Fibroblast of lung (primary cell): ENCODE results near the gene PSMC5. TPM values are rescaled to one million over a fixed set of nuclear protein-coding genes. Genes with fewer than 3 reads are reported as not detected.

Experiments
- DNase-seq, 2 donors: peaks; one replicate each; pipeline versions ENCODE4 v3.0.0 to v3.0.0-alpha.2; 2010; ENCODE audit warnings: low read depth in 2 of 2
- H2AFZ ChIP-seq: 2 replicates; pipeline ENCODE4 v1.5.1; 2012; ENCODE audit warnings: low read length, control low read depth, inconsistent platforms
- H3K27ac ChIP-seq: 2 replicates; pipeline ENCODE4 v1.5.1; 2011; ENCODE audit warnings: low read length, control low read depth; ENCODE audit not compliant: insufficient read depth
- H3K27me3 ChIP-seq: 2 replicates; pipeline ENCODE4 v1.5.1; 2011; ENCODE audit warnings: mild to moderate bottlenecking, low read length; ENCODE audit not compliant: control insufficient read depth, insufficient read depth
- H3K36me3 ChIP-seq: 2 replicates; pipeline ENCODE4 v1.5.1; 2011; ENCODE audit warnings: low read length; ENCODE audit not compliant: control insufficient read depth, insufficient read depth
- H3K4me1 ChIP-seq: 2 replicates; pipeline ENCODE4 v1.5.1; 2011; ENCODE audit warnings: low read length; ENCODE audit not compliant: control insufficient read depth, insufficient read depth; ENCODE audit errors: extremely low read depth
- H3K4me2 ChIP-seq: 2 replicates; pipeline ENCODE4 v1.5.1; 2011; ENCODE audit warnings: low read length, control low read depth; ENCODE audit not compliant: insufficient read depth; ENCODE audit errors: extremely low read depth
- H3K4me3 ChIP-seq, 4 experiments: fragments of 200-600 bp in 1 of 4; sonication (generic) in 1 of 4; replicated peaks in 1 of 4; 2 replicates each; pipeline ENCODE4 v1.5.1; 2011 to 2016; ENCODE audit warnings: low read length in 4 of 4, low read depth in 3 of 4, mild to moderate bottlenecking in 3 of 4, control low read depth in 2 of 4, inconsistent platforms in 1 of 4, mixed read lengths in 1 of 4; ENCODE audit not compliant: insufficient read depth in 1 of 4; ENCODE audit errors: control extremely low read depth in 1 of 4
- H3K79me2 ChIP-seq: 2 replicates; pipeline ENCODE4 v1.5.1; 2012; ENCODE audit warnings: mild to moderate bottlenecking, low read length, inconsistent platforms; ENCODE audit not compliant: control insufficient read depth, insufficient read depth
- H3K9ac ChIP-seq: 2 replicates; pipeline ENCODE4 v1.5.1; 2011; ENCODE audit warnings: mild to moderate bottlenecking, low read length, control low read depth; ENCODE audit not compliant: insufficient read depth
- H3K9me3 ChIP-seq: 2 replicates; pipeline ENCODE4 v1.5.1; 2012; ENCODE audit warnings: low read depth, low read length; ENCODE audit not compliant: control insufficient read depth, insufficient read depth
- H4K20me1 ChIP-seq: 2 replicates; pipeline ENCODE4 v1.5.1; 2011; ENCODE audit warnings: low read length; ENCODE audit not compliant: control insufficient read depth, insufficient read depth; ENCODE audit errors: extremely low read depth
- CTCF ChIP-seq, 2 donors: IDR thresholded peaks in 1 of 2; conservative IDR thresholded peaks in 1 of 2; 1 replicate in 1 of 2; 2 replicates in 1 of 2; pipeline ENCODE4 v1.5.1; 2011 to 2012; ENCODE audit warnings: low read length in 2 of 2, control low read depth in 1 of 2, inconsistent platforms in 1 of 2, low read depth in 1 of 2, mild to moderate bottlenecking in 1 of 2
- EZH2 ChIP-seq: IDR thresholded peaks from 2 replicates; pipeline ENCODE4 v1.5.1; 2012; ENCODE audit warnings: low read length, control low read depth, mild to moderate bottlenecking; ENCODE audit errors: missing control alignments
- polyA plus RNA-seq, 2 donors: library from polyadenylated mRNA; depleted of rRNA in 1 of 2; stranded (reverse) in 1 of 2; unstranded in 1 of 2; fragments of >200 nt; gene quantifications; 2 replicates each; pipeline ENCODE4 v1.2.1, GENCODE V29; 2011 to 2012; ENCODE audit warnings: missing spikeins in 1 of 2
- total RNA-seq: library from RNA; depleted of rRNA; stranded (reverse); fragments of >200 nt; gene quantifications from 2 replicates; pipeline ENCODE4 v1.2.1, GENCODE V29; 2014

Gene PSMC5
- total and polyA plus RNA-seq, 2 donors (not counting 1 experiment from before 2014, with no cell fraction given): 66.9 to 216 TPM

DNA sequence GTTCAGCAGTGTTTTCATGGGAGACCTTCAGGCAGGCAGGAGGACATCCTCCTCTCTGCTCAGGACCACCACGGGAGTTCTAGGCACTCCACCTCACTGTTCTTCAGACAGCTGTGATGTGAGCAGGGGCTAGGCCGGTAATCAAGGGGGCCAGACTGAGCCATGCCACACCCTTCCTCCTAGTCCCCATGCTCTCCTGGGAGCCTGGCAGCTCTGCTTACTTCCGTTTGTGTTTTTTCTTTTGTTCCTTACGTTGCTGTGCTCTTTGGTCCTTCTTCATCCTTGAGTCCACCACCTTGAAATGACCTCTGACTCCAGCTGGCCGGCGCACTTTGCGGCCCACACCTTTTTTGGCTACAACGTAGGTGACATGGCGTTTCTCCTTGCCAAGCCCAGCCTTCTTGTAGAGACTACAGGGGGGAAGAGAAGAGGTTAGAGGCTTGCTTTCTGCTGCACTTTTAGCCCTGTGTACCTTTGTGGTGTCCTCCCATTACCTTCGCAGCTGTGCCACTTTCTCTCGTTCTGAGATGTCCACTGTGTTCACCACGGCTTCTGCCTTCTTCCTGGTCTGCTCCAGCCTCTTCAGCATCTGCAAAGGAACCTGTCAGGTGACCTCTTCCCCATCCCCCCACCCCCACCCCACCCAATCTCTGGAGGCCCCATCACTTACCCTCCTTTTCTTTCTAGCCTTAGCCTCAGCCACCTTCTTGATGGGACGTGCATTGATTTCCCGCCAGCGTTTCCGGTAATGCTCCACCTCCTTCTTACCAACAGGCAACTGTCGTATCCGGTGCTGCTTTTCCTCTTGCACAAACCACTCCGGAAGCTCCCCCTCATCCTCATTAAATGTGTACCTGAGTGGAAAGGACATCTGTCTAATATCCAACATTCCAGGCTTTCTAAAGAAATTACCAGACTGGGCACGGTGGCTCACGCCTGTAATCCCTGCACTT lies 7.4 kb upstream of the PSMC5 start:
- H3K27me3 ChIP-seq: no peaks in the 10 kb centered on the region
- H3K9me3 ChIP-seq: no peaks in the 10 kb centered on the region
- DNase-seq: no peak
- H3K36me3 ChIP-seq: peaks cover 51% of the 10 kb centered on the region
- no peak overlapping the region for H3K4me2 ChIP-seq
- no peaks in the 10 kb centered on the region for H3K4me1 ChIP-seq
- no peak overlapping the region for H3K27ac ChIP-seq
- TF ChIP-seq EZH2: no peak
- no peak for TF ChIP-seq CTCF (conservative IDR thresholded peaks at IDR 0.05 in 1 of 2, IDR thresholded peaks at IDR 0.05 in 1 of 2; ENCODE audit: low read depth in 1 of 2, low read length in 2 of 2)
- no peak overlapping the region for H3K9ac ChIP-seq
- H2AFZ ChIP-seq: no peak overlapping the region
- no peaks in the 10 kb centered on the region for H4K20me1 ChIP-seq
- no peak overlapping the region for H3K4me3 ChIP-seq
- H3K79me2 ChIP-seq: peaks cover 9% of the 10 kb centered on the region

GRCh38 chr17:63820963-63821561 lies 6.2 kb upstream of the PSMC5 start:
- Histone ChIP-seq H3K9ac (no peak overlapping the region), H2AFZ (no peak overlapping the region), H3K9me3 (no peaks in the 10 kb centered on the region), H3K27ac (no peak overlapping the region), H3K4me3 (no peak overlapping the region), H3K36me3 (peaks cover 52% of the 10 kb centered on the region), H3K79me2 (peaks cover 21% of the 10 kb centered on the region), H4K20me1 (no peaks in the 10 kb centered on the region), H3K4me1 (peaks cover 5% of the 10 kb centered on the region), H3K4me2 (no peak overlapping the region), H3K27me3 (no peaks in the 10 kb centered on the region)
- no peak for DNase-seq
- TF ChIP-seq CTCF (conservative IDR thresholded peaks at IDR 0.05 in 1 of 2, IDR thresholded peaks at IDR 0.05 in 1 of 2; ENCODE audit: low read depth in 1 of 2, low read length in 2 of 2): no peak
- TF ChIP-seq EZH2: no peak

DNA sequence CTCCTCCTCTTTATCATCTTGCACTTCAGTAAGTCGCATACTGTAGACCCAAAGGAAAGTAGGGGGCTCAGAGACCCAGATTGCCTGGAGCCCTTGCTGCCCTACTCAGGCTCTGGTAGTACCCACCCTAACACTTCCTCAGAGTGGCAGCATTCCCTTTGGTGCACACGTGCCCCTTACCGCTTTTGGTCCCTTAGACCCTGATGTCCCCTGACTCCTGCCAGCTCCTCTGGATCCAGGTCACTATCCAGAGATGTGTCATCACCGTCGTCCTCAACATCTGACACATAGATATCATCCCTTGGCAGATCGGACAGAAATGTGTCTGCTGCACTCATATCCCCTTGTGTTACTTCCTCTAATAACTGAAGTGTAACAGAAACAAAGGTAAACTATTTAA lies 5.4 kb upstream of the PSMC5 start:
- no peaks in the 10 kb centered on the region for H4K20me1 ChIP-seq
- H2AFZ ChIP-seq: no peak overlapping the region
- TF ChIP-seq EZH2: no peak
- no peak for TF ChIP-seq CTCF (conservative IDR thresholded peaks at IDR 0.05 in 1 of 2, IDR thresholded peaks at IDR 0.05 in 1 of 2; ENCODE audit: low read depth in 1 of 2, low read length in 2 of 2)
- no peaks in the 10 kb centered on the region for H3K9me3 ChIP-seq
- peaks cover 51% of the 10 kb centered on the region for H3K36me3 ChIP-seq
- no peak overlapping the region for H3K4me2 ChIP-seq
- no peak overlapping the region for H3K9ac ChIP-seq
- H3K79me2 ChIP-seq: peaks cover 25% of the 10 kb centered on the region
- DNase-seq: no peak
- H3K27ac ChIP-seq: no peak overlapping the region
- H3K4me1 ChIP-seq: peaks cover 5% of the 10 kb centered on the region
- no peak overlapping the region for H3K4me3 ChIP-seq
- no peaks in the 10 kb centered on the region for H3K27me3 ChIP-seq
